SHP77 treated with DMSO at 0.1 percent for 48 hours (cell line): ENCODE results near the gene LY86.
"Not testable (repeated sequence)": the region's sequence is repeated elsewhere in the genome, so short reads cannot be mapped to it uniquely, and the experiment has no call there.

Source experiments
- DNase-seq: peaks from one replicate; lab custom pipeline; 2025; lab: John Stamatoyannopoulos, UW

Gene LY86

GRCh38 chr6:6596529-6597328 is 8.2 kb downstream of the LY86 start:
- DNase-seq = no peak

- no peak for DNase-seq
Observed at GRCh38 chr6:6597682-6598081, 9.2 kb downstream of the LY86 start.

GRCh38 chr6:6599468-6599873 is 11.0 kb downstream of the LY86 start:
- DNase-seq = no peak

- DNase-seq = no peak
Observed at GRCh38 chr6:6600875-6601274, 12.4 kb downstream of the LY86 start.

GRCh38 chr6:6602262-6602661 is 13.7 kb downstream of the LY86 start:
- DNase-seq = no peak

- no peak for DNase-seq
Observed at GRCh38 chr6:6603317-6603716, 14.8 kb downstream of the LY86 start.

GRCh38 chr6:6604015-6604414 is 15.5 kb downstream of the LY86 start:
- DNase-seq = no peak

- DNase-seq = no peak
Observed at GRCh38 chr6:6604566-6604965, 16.0 kb downstream of the LY86 start.

GRCh38 chr6:6605873-6606272 is 17.4 kb downstream of the LY86 start:
- no peak for DNase-seq

GRCh38 chr6:6606391-6607030 is 18.0 kb downstream of the LY86 start:
- DNase-seq = not testable (repeated sequence)

- DNase-seq = no peak
Observed at GRCh38 chr6:6609450-6609849, 20.9 kb downstream of the LY86 start.

- no peak for DNase-seq
Observed at GRCh38 chr6:6610031-6610591, 21.6 kb downstream of the LY86 start.

GRCh38 chr6:6611486-6611885 is 23.0 kb downstream of the LY86 start:
- no peak for DNase-seq

GRCh38 chr6:6612308-6612707 is 23.8 kb downstream of the LY86 start:
- DNase-seq = no peak

GRCh38 chr6:6613103-6613718 is 24.7 kb downstream of the LY86 start:
- DNase-seq = not testable (repeated sequence)

- DNase-seq = no peak
Observed at GRCh38 chr6:6614096-6614982, 25.8 kb downstream of the LY86 start.

- DNase-seq = no peak
Observed at GRCh38 chr6:6614983-6615349, 26.4 kb downstream of the LY86 start.

GRCh38 chr6:6616656-6617055 is 28.1 kb downstream of the LY86 start:
- DNase-seq = no peak

- no peak for DNase-seq
Observed at GRCh38 chr6:6619021-6619794, 30.7 kb downstream of the LY86 start.

GRCh38 chr6:6620766-6621425 is 32.4 kb downstream of the LY86 start:
- DNase-seq = no peak

GRCh38 chr6:6622501-6622900 is 34.0 kb downstream of the LY86 start:
- DNase-seq = no peak
